Endothelial cell of umbilical vein (primary cell): ENCODE measurements around the gene MACF1.

ENCODE experiments used
- CTCF ChIP-seq, 2 donors: IDR thresholded peaks; 1 replicate in 1 of 2; 2 replicates in 1 of 2; pipeline ENCODE4 v1.5.1; 2011; ENCODE audit warnings: low read length in 2 of 2, mild to moderate bottlenecking in 2 of 2, moderate library complexity in 2 of 2, control low read depth in 1 of 2, inconsistent platforms in 1 of 2, low read depth in 1 of 2; ENCODE audit not compliant: insufficient read depth in 1 of 2; ENCODE audit errors: extremely low read depth in 1 of 2
- EZH2 ChIP-seq: IDR thresholded peaks from 2 replicates; pipeline ENCODE4 v1.6.1; 2012; ENCODE audit warnings: borderline replicate concordance, low read depth, mild to moderate bottlenecking, moderate library complexity, low read length, inconsistent platforms; ENCODE audit not compliant: severe bottlenecking
- FOS ChIP-seq: IDR thresholded peaks from 2 replicates; pipeline ENCODE4 v1.6.1; 2011; ENCODE audit warnings: mild to moderate bottlenecking, low read length, moderate library complexity, borderline replicate concordance; ENCODE audit not compliant: insufficient read depth
- GATA2 ChIP-seq: IDR thresholded peaks from 2 replicates; pipeline ENCODE4 v1.7.0; 2011; ENCODE audit warnings: low read depth, mild to moderate bottlenecking, moderate library complexity, mixed read lengths, low read length; ENCODE audit not compliant: insufficient read length, insufficient read depth
- JUN ChIP-seq: IDR thresholded peaks from 2 replicates; pipeline ENCODE4 v1.6.1; 2011; ENCODE audit warnings: borderline replicate concordance, low read depth; ENCODE audit not compliant: insufficient read length, insufficient read depth
- MYC ChIP-seq: IDR thresholded peaks from one replicate; pipeline ENCODE4 v1.6.1; 2011; ENCODE audit warnings: mild to moderate bottlenecking, low read depth, low read length
- POLR2A ChIP-seq: IDR thresholded peaks from 2 replicates; pipeline ENCODE4 v1.6.1; 2012; ENCODE audit warnings: low read depth, mild to moderate bottlenecking, control low read depth, low read length
- POLR2AphosphoS5 ChIP-seq: IDR thresholded peaks from 2 replicates; pipeline ENCODE4 v1.6.1; 2012; ENCODE audit warnings: low read depth, mild to moderate bottlenecking, control low read depth, low read length, moderate library complexity; ENCODE audit not compliant: insufficient read depth
- TF ChIP-seq, protein P1 (sequence below): IDR thresholded peaks from 2 replicates; pipeline ENCODE4 v1.6.1; 2011; ENCODE audit not compliant: insufficient read depth, insufficient read length

DNA sequence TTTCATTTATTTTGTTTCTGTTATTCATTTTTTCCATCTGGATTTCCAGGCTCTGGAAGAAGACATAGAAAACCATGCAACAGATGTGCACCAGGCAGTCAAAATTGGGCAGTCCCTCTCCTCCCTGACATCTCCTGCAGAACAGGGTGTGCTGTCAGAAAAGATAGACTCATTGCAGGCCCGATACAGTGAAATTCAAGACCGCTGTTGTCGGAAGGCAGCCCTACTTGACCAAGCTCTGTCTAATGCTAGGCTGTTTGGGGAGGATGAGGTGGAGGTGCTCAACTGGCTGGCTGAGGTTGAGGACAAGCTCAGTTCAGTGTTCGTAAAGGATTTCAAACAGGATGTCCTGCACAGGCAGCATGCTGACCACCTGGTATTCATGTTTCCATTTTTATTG, 223.4 kb downstream of the MACF1 start:
- TF ChIP-seq GATA2 (no peak), CTCF (IDR thresholded peaks at IDR 0.05; ENCODE audit: extremely low read depth in 1 of 2, insufficient read depth in 1 of 2, low read depth in 1 of 2, low read length in 2 of 2) (no peak), EZH2 (no peak), POLR2AphosphoS5 (no peak), POLR2A (no peak), MYC (no peak), JUN (no peak), FOS (no peak)
- TF ChIP-seq, protein P1, sequence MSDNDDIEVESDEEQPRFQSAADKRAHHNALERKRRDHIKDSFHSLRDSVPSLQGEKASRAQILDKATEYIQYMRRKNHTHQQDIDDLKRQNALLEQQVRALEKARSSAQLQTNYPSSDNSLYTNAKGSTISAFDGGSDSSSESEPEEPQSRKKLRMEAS = no peak
